Activated T-cell treated with anti-CD3 and anti-CD28 coated beads, Interleukin-2, amount 50 U/mL, for 4 hours (primary cell): ENCODE data around the gene RNU5D-1. TPM values are rescaled to one million over a fixed set of nuclear protein-coding genes. Genes with fewer than 3 reads are reported as not detected.

Experiments
- ATAC-seq, 2 donors: fragments of 200-7000 bp; cut with Tn5 transposase; one replicate each; pipeline ENCODE4 v1.10.0; 2021
- DNase-seq: peaks from one replicate; pipeline ENCODE4 v3.0.0-alpha.2; 2020
- H3K27me3 Mint-ChIP-seq: one replicate; pipeline ENCODE4 v1.8.0; 2021; ENCODE audit warnings: low read depth, mixed read lengths
- H3K36me3 Mint-ChIP-seq: one replicate; pipeline ENCODE4 v1.8.0; 2022; ENCODE audit warnings: mixed read lengths; ENCODE audit not compliant: insufficient read depth
- H3K4me1 Mint-ChIP-seq: one replicate; pipeline ENCODE4 v1.8.0; 2021; ENCODE audit warnings: low read depth, mixed read lengths
- H3K4me3 Mint-ChIP-seq: one replicate; pipeline ENCODE4 v1.8.0; 2021; ENCODE audit warnings: mild to moderate bottlenecking, moderate library complexity, mixed read lengths
- H3K9me3 Mint-ChIP-seq: one replicate; pipeline ENCODE4 v1.8.0; 2021; ENCODE audit warnings: mixed read lengths
- total RNA-seq, 3 donors: library from RNA; stranded (reverse); gene quantifications; one replicate each; pipeline ENCODE4 v1.2.1, GENCODE V29; 2021

The RNU5D-1 gene
- total RNA-seq, 3 donors from 2014 or later, result not detected

DNA sequence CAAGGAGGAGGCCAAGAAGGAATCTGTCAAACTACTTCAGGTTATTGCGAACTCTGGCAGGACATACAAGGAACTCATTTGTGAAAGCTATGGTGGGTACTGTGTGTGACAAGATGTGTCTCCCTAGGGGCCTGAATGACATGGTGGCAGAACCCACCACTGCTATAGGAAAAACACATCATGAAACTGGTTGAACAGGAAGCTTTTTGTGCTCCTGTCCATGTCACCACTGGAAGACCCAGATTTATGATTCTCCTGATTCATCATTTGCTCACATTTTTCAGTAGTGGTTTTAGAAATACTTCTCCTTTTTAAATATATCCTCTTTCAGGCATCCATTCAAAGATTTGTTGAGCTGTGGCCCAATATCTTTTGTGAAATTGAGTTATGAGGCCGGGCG lies 32.8 kb downstream of the RNU5D-1 start:
- ATAC-seq (no peak), DNase-seq (no peak)
- no peaks in the 10 kb centered on the region for H3K36me3 Mint-ChIP-seq
- H3K27me3 Mint-ChIP-seq, result no peaks in the 10 kb centered on the region
- H3K9me3 Mint-ChIP-seq, result no peaks in the 10 kb centered on the region
- H3K4me3 Mint-ChIP-seq, result no peak overlapping the region
- peaks cover 23% of the 10 kb centered on the region for H3K4me1 Mint-ChIP-seq

DNA sequence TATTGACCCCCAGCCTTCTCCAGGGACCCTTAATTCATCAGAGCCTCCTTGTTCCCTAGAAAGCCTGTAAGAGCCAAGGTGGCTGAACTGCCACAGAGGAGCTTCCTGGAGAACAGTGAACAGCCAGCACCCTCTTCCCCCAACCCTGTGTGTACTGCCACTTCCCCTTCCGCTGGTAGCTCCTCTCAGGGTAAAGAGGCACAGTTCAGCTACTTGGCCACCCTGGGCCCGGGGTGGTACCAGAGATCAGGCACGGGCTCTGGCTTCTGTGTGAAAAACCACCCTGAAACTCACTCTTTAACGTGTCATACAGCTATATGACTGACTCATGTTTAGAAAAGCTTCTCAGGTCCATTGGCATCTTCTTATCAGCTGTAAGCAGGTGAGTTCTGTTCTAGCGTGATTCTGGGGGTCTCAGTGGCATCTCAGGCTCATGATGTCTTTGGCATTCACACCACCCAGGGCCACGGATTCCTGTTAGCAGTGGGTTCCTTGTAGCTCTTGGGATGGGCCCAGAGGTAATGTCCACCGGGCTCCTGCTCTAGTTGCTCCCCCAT lies 34.1 kb downstream of the RNU5D-1 start:
- peak; percentile 90 to 95 for ATAC-seq
- DNase-seq, result no peak
- Mint-ChIP-seq H3K4me3 (peak overlapping the region; percentile 52), H3K36me3 (no peaks in the 10 kb centered on the region), H3K9me3 (no peaks in the 10 kb centered on the region), H3K27me3 (no peaks in the 10 kb centered on the region), H3K4me1 (peaks cover 23% of the 10 kb centered on the region)

DNA sequence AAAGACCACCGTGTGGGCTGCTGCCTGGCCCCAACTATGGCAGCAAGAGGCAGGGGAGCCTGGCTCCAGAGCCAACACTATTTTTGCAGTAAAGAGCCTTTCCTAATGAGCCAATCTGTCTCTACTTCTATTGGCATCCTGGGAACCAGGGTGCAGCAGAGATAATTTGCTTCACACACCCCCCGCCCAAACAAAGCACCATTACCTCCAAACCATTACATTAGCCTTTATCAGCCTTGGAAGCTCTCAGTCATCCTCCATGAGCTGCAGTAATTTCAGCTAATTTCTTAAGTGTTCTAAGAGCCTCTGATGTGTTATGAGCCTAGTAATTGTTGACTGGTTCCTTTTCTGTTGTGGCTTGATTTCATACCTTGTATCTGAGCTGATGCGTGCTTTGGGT lies 34.9 kb downstream of the RNU5D-1 start:
- Mint-ChIP-seq H3K4me3 (no peak overlapping the region), H3K4me1 (peaks cover 23% of the 10 kb centered on the region), H3K36me3 (peaks cover 2% of the 10 kb centered on the region), H3K9me3 (no peaks in the 10 kb centered on the region), H3K27me3 (peaks cover 4% of the 10 kb centered on the region)
- no peak for ATAC-seq
- no peak for DNase-seq

DNA sequence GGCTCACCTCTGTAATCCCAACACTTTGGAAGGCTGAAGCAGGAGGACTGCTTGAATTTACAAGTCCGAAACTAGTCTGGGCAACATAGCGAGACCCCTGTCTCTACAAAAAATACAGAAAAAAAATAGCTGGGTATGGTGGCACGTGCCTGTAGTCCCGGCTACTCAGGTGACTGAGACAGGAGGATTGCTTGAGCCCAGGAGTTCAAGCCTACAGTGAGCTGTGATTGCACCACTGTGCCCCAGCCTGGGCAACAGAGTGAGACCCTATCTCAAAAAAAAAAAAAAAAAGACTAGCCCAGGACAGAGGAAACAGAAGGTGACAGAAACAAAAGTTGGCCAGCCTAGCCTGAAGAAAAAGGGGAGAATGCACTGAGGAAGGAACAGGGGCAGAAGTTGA lies 35.3 kb downstream of the RNU5D-1 start:
- Mint-ChIP-seq H3K4me1 (peaks cover 23% of the 10 kb centered on the region), H3K27me3 (peaks cover 4% of the 10 kb centered on the region), H3K4me3 (no peak overlapping the region), H3K9me3 (no peaks in the 10 kb centered on the region), H3K36me3 (peaks cover 2% of the 10 kb centered on the region)
- no peak for ATAC-seq
- no peak for DNase-seq

DNA sequence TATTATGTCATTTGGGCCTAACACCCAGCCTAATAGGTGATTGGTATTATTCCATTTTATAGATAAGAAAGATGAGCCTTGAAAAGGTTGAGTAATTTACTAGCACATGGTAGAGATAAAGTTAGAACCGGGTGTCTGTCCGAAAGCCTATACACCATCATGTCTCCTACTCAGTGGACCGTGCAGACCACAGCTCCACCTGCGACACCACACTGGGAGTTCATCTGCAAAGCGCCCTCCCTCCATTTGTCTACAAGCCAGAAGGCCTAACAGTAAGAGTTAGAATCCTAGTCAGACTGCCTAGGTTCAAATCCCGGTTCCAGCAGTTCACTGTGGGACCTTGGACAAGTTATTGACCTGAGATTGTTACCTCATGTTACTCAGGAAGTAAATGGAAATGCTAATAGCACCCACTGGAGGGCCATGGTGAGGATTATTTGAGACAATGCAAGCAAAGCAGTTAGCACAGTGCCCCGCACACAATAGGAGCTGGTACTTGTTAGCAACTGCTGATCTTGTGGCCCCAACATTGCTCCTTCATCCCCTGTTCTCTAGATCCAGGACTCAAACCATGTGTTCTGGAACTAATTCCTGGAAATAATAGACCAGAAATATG lies 36.0 kb downstream of the RNU5D-1 start:
- ATAC-seq (no peak), DNase-seq (no peak)
- H3K4me3 Mint-ChIP-seq, result no peak overlapping the region
- H3K9me3 Mint-ChIP-seq, result no peaks in the 10 kb centered on the region
- peaks cover 4% of the 10 kb centered on the region for H3K27me3 Mint-ChIP-seq
- H3K36me3 Mint-ChIP-seq, result peaks cover 2% of the 10 kb centered on the region
- peaks cover 23% of the 10 kb centered on the region for H3K4me1 Mint-ChIP-seq

DNA sequence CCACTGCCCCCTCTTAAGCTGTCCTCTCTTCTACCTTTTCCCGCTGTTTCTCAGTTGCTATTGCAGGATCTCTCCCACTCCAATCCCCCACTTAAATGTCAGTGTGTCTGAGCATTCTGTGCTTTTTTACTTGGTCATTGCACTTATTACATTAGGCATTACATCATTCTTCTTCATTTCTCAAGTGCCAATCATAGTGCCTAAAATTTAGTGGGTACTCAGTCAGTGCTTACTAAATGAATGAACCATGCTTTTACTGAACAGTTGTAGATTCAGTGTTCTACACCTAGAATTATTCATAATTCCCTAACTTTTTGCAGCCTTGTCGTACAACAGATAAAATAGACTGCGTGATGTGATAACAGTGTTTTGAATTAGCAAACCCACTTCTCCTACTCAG lies 37.1 kb downstream of the RNU5D-1 start:
- H3K4me1 Mint-ChIP-seq, result peaks cover 23% of the 10 kb centered on the region

DNA sequence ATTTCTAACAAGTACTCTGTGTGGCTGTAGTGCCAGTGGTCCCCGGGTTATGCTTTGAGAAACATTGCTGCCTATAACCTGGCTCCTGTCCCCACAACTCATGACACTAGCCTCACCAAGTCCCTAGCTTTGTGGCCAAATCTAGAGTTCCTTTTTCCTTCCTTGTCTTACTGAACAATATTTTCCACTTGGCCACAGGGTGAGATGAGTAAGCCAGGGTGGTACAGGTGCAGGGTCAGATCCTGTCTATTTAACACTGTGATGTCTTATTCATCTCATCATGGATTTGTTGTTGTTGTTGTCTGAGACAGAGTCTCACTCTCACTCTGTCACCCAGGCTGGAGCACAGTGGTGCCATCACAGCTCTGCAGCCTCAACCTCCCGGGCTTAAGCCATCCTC lies 37.8 kb downstream of the RNU5D-1 start:
- Mint-ChIP-seq H3K27me3 (peaks cover 4% of the 10 kb centered on the region), H3K36me3 (peaks cover 2% of the 10 kb centered on the region), H3K4me3 (no peak overlapping the region), H3K4me1 (peaks cover 22% of the 10 kb centered on the region), H3K9me3 (no peaks in the 10 kb centered on the region)
- no peak for DNase-seq
- ATAC-seq, result no peak

More for the DNA sequence above, 37.1 kb downstream of the RNU5D-1 start:
- ATAC-seq, result no peak
- DNase-seq, result no peak
- Mint-ChIP-seq H3K27me3 (peaks cover 4% of the 10 kb centered on the region), H3K9me3 (no peaks in the 10 kb centered on the region), H3K4me3 (no peak overlapping the region), H3K36me3 (peaks cover 2% of the 10 kb centered on the region)

DNA sequence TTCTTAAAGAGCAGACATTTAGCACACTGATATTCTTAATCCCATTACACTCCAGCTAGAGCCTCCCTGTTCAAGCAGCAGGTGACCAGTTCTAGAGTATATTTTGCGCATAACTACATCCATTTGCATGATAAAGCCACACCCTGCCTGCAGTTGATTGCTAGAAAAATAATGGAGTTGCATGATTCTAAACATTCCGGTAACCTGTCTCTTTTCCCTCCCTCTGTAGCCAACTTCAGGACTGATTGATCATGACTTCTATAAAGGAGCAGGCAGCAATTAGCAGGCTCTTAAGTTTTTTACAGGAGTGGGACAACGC lies 41.6 kb downstream of the RNU5D-1 start:
- DNase-seq (no peak), ATAC-seq (no peak)
- no peaks in the 10 kb centered on the region for H3K9me3 Mint-ChIP-seq
- H3K27me3 Mint-ChIP-seq, result peaks cover 4% of the 10 kb centered on the region
- H3K36me3 Mint-ChIP-seq, result peaks cover 2% of the 10 kb centered on the region
- H3K4me3 Mint-ChIP-seq, result no peak overlapping the region
- no peaks in the 10 kb centered on the region for H3K4me1 Mint-ChIP-seq

DNA sequence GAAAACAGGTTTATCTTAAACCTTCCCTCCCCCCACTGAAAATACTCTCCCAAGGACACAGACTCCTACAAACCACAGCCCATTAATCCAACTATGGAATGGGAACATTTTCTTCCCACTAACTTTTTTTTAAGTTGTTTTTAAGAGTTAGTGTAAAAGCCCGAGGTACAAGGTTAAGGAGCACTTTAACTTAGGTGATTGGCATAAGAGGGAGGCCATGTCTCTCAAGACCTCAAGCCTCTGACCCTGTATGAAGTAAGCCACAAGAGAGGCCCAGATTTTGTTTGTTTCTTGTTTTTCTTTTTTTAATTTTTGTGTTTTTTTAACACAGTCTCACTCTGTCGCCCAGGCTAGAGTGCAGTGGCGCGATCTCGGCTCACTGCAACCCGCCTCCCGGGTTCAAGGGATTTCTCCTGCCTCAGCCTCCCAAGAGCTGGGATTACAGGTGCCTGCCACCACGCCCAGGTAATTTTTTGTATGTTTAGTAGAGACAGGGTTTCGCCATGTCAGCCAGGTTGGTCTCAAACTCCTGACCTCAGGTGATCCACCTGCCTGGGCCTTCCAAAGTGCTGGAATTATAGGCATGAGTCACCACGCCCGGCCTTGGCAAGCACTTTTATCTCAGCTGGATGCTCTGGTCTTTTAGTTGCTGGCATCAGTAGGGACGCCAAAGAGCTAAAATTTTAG lies 42.1 kb downstream of the RNU5D-1 start:
- Mint-ChIP-seq H3K27me3 (peaks cover 4% of the 10 kb centered on the region), H3K4me1 (no peaks in the 10 kb centered on the region), H3K4me3 (no peak overlapping the region), H3K36me3 (peaks cover 2% of the 10 kb centered on the region), H3K9me3 (no peaks in the 10 kb centered on the region)
- DNase-seq (no peak), ATAC-seq (no peak)

DNA sequence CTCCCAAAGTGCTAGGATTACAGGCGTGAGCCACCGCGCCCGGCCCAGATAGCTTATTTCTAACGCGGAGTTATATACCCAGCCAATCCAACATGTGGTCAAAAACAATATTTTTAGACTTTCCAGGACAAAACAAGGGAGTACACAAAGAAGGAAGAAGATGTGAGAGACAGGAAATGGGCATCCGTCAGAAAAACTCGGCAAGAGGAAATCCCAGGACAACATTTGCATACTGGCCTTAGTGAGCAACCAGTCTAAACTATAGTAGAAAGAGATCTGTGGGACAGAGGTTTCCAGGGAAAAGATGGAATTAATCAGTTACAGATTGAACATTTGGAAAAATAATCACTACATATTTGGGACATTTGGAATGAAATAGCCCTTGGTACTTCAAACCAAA lies 45.1 kb downstream of the RNU5D-1 start:
- Mint-ChIP-seq H3K4me3 (no peak overlapping the region), H3K36me3 (no peaks in the 10 kb centered on the region), H3K9me3 (no peaks in the 10 kb centered on the region), H3K27me3 (no peaks in the 10 kb centered on the region), H3K4me1 (no peaks in the 10 kb centered on the region)
- ATAC-seq (no peak), DNase-seq (no peak)

DNA sequence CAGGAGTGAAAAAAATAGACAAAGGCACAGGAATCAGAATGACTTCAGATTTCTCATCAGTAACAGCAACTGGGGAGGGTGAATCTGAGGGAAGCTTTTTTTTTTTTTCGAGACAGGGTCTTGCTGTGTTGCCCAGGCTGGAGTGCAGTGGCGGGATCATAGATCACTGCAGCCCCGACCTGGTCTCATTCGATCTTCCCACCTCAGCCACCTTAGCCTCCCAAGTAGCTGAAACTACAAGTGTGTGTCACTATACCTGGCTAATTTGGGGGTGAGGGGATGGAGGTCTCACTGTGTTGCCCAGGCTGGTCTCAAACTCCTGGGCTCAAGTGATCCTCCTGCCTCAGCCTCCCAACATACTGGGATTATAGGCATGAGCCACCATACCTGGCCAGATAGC lies 45.8 kb downstream of the RNU5D-1 start:
- H3K9me3 Mint-ChIP-seq, result no peaks in the 10 kb centered on the region
- ATAC-seq (no peak), DNase-seq (no peak)
- H3K27me3 Mint-ChIP-seq, result no peaks in the 10 kb centered on the region
- H3K4me3 Mint-ChIP-seq, result no peak overlapping the region
- no peaks in the 10 kb centered on the region for H3K36me3 Mint-ChIP-seq
- H3K4me1 Mint-ChIP-seq, result no peaks in the 10 kb centered on the region

DNA sequence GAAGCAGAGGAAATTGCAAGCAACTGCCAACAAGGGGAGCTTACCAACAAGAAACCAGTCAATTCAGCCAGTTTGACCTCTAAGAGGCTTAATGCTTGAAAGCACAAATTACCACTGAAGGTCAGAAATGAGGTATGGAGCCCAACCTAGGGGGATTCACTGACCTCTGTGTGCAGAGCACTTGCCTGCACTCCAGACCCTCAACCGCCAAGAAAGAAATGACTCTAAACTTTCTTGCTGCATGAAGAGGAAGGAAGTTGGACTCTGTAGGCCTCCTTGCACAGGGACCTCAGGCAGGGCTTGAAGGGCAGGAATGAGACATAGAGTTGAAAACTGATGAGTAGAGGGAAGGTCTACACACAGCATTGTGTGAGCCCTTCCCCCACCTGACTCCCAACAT lies 46.4 kb downstream of the RNU5D-1 start:
- no peak for ATAC-seq
- no peaks in the 10 kb centered on the region for H3K36me3 Mint-ChIP-seq
- H3K4me3 Mint-ChIP-seq, result no peak overlapping the region
- no peaks in the 10 kb centered on the region for H3K27me3 Mint-ChIP-seq
- no peaks in the 10 kb centered on the region for H3K4me1 Mint-ChIP-seq
- H3K9me3 Mint-ChIP-seq, result no peaks in the 10 kb centered on the region
- no peak for DNase-seq

DNA sequence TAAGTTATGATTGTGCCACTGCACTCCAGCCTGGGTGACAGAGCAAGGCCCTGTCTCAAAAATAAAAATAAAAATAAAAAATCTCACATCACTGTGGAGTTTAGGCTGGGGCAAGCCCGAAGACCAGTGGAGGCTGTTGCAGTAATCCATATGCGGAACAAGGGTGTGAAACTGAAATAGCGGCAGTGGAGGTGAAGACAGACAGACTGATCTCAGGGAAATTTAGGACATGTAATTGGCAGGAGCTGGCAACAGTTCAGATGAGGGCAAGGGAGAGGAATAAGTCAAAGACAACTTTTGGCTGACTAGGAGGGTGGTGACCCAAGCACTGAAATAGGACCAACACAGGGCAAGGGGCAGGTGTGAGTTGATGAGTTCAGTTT lies 48.1 kb downstream of the RNU5D-1 start:
- H3K27me3 Mint-ChIP-seq, result no peaks in the 10 kb centered on the region
- H3K36me3 Mint-ChIP-seq, result no peaks in the 10 kb centered on the region

DNA sequence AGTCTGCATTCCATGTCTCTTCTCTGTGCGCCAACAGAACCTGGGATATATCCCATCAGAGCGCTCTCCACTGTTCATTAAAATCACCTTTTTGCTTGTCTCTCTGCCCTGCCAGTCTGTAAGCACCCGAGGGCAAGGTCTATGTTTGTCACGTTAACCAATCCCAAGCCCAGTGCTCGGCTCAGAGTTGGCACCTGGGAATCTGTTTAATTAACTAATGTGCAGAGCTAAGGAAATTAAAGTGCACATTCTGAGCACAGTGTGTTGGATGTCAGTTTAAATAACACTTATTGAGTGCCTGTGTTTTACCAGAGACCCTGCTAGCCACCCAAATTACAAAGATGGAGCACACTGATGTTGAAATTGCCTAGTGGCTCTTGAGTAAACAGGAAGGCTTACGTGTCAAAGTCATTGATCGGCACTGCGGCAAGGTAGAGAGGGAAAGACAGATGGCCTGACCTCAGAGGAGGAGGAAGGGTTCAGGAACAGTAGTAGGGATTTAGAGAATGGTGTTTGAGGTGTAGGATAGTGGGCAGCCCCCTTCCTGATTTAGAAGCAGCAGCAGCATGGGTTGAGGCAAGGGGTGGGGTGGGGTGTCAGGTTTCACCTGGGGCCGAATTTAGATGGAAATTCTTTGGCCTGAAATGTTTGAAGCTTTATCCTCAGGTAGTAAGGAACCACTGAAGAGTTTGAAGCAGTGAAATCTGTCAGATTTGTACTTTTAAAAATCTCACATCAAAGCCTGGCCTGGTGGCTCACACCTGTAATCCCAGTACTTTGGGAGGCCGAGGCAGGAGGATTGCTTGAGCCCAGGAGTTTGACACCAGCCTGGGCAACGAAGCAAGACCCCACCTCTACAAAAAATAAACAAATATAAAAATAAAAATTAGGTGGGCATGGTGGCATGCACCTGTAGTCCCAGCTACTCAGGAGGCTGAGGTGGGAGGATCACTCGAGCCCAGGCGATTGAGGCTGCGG lies 48.8 kb downstream of the RNU5D-1 start:
- Mint-ChIP-seq H3K9me3 (no peaks in the 10 kb centered on the region), H3K36me3 (no peaks in the 10 kb centered on the region), H3K4me3 (no peak overlapping the region), H3K4me1 (no peaks in the 10 kb centered on the region), H3K27me3 (no peaks in the 10 kb centered on the region)
- DNase-seq, result no peak
- no peak for ATAC-seq

More for the DNA sequence above, 48.1 kb downstream of the RNU5D-1 start:
- no peaks in the 10 kb centered on the region for H3K9me3 Mint-ChIP-seq
- H3K4me3 Mint-ChIP-seq, result no peak overlapping the region
- no peak for DNase-seq
- ATAC-seq, result no peak
- no peaks in the 10 kb centered on the region for H3K4me1 Mint-ChIP-seq
